HepG2 (cell line): Measurements from ENCODE around the gene AQP6. TPM values are rescaled to one million over a fixed set of nuclear protein-coding genes. Genes with fewer than 3 reads are reported as not detected.

Experiments
- ATAC-seq: fragments of 200-7000 bp; cut with Tn5 transposase; 3 replicates; pipeline ENCODE4 v1.9.1; 2020; ENCODE audit warnings: mild to moderate bottlenecking, moderate library complexity
- BruUV-seq: library from RNA; stranded (reverse); fragments of 400-500 nt; replicated peaks from 2 replicates; lab custom pipeline; 2021; lab: Mats Ljungman, UMichigan
- CTCF ChIA-PET: fragments of 300-600 bp; formaldehyde crosslinking; extraction: SDS; loops from one replicate; lab custom pipeline; 2021; ENCODE audit warnings: low total read pairs, inconsistent platforms, low intra/inter-chr PET ratio; lab: Yijun Ruan, JAX
- POLR2A ChIA-PET: fragments of 350-600 bp; sonication (Branson Sonifier 250); formaldehyde crosslinking; loops from one replicate; lab custom pipeline; 2020; ENCODE audit warnings: antibody characterized with exemption, inconsistent platforms; lab: Yijun Ruan, JAX
- DNase-seq: peaks from one replicate; pipeline ENCODE4 v3.0.0-alpha.2; 2015; ENCODE audit warnings: low spot score
- FAIRE-seq: peaks from 3 replicates; lab custom pipeline; 2011; peaks lifted over from hg19 to GRCh38; lab: Jason Lieb, UNC
- H2AFZ ChIP-seq: one replicate; pipeline ENCODE4 v1.6.1; 2011; ENCODE audit warnings: low read length, inconsistent platforms
- H3K27ac ChIP-seq: fragments of 300-600 bp; 3 replicates; pipeline ENCODE4 v1.8.0; 2011; ENCODE audit warnings: mixed run types, mild to moderate bottlenecking, mixed read lengths, low read length, inconsistent platforms; ENCODE audit not compliant: insufficient read depth; ENCODE audit errors: extremely low read length
- H3K27me3 ChIP-seq, 2 experiments: fragments of 200-600 bp in 1 of 2; 2 replicates in 1 of 2; 3 replicates in 1 of 2; pipeline versions ENCODE4 v1.6.0 to v1.8.0; 2011; ENCODE audit warnings: low read length in 2 of 2, mild to moderate bottlenecking in 2 of 2, moderate library complexity in 2 of 2, inconsistent platforms in 1 of 2; ENCODE audit not compliant: insufficient read depth in 2 of 2, control insufficient read depth in 1 of 2
- H3K36me3 ChIP-seq, 2 experiments: fragments of 200-600 bp in 1 of 2; replicated peaks in 1 of 2; 2 replicates in 1 of 2; 3 replicates in 1 of 2; pipeline versions ENCODE4 v1.5.1 to v1.8.0; 2011; ENCODE audit warnings: low read length in 2 of 2, inconsistent platforms in 1 of 2; ENCODE audit not compliant: insufficient read depth in 2 of 2, control insufficient read depth in 1 of 2
- H3K4me1 ChIP-seq: 2 replicates; pipeline ENCODE4 v1.5.1; 2012; ENCODE audit warnings: low read length, inconsistent platforms; ENCODE audit not compliant: insufficient read depth
- H3K4me2 ChIP-seq: 2 replicates; pipeline ENCODE4 v1.6.0; 2011; ENCODE audit warnings: low read depth, low read length, inconsistent platforms
- H3K4me3 ChIP-seq, 3 experiments: fragments of 200-600 bp in 1 of 3; sonication (generic), shearing (Covaris generic) in 1 of 3; replicated peaks in 1 of 3; 2 replicates each; pipeline ENCODE4 v1.5.1; 2011 to 2016; ENCODE audit warnings: low read length in 3 of 3, inconsistent platforms in 2 of 3, low read depth in 2 of 3, mild to moderate bottlenecking in 2 of 3, control low read depth in 1 of 3, mixed read lengths in 1 of 3; ENCODE audit not compliant: insufficient read depth in 1 of 3
- H3K79me2 ChIP-seq: one replicate; pipeline ENCODE4 v1.6.1; 2011; ENCODE audit warnings: low read length, inconsistent platforms; ENCODE audit not compliant: insufficient read depth
- H3K9ac ChIP-seq: 2 replicates; pipeline ENCODE4 v1.6.0; 2011; ENCODE audit warnings: mild to moderate bottlenecking, low read depth, low read length, inconsistent platforms; ENCODE audit not compliant: insufficient read depth
- H3K9me3 ChIP-seq: 2 replicates; pipeline ENCODE4 v1.5.1; 2012; ENCODE audit warnings: mild to moderate bottlenecking, low read length
- H4K20me1 ChIP-seq: 2 replicates; pipeline ENCODE4 v1.6.0; 2011; ENCODE audit warnings: inconsistent platforms, mild to moderate bottlenecking, low read length, moderate library complexity; ENCODE audit not compliant: insufficient read depth
- BHLHE40 ChIP-seq: IDR thresholded peaks from 2 replicates; pipeline ENCODE4 v1.6.1; 2011; ENCODE audit warnings: low read length, improper control_type of control experiment
- DMTF1 ChIP-seq: sonication (generic); formaldehyde crosslinking; IDR thresholded peaks from 2 replicates; pipeline ENCODE4 v1.4.0; 2020; ENCODE audit warnings: mild to moderate bottlenecking, missing genetic modification reagents
- ELF1 ChIP-seq: sonication (generic); formaldehyde crosslinking; IDR thresholded peaks from 2 replicates; pipeline ENCODE4 v1.4.0; 2020; ENCODE audit warnings: missing genetic modification reagents
- GMEB1 ChIP-seq: sonication (generic); formaldehyde crosslinking; IDR thresholded peaks from 2 replicates; pipeline ENCODE4 v1.5.1; 2020; ENCODE audit warnings: missing genetic modification reagents, mild to moderate bottlenecking, borderline replicate concordance
- ISL2 ChIP-seq: sonication (generic); formaldehyde crosslinking; IDR thresholded peaks from 2 replicates; pipeline ENCODE4 v1.5.0; 2020; ENCODE audit warnings: missing genetic modification reagents
- LBX2 ChIP-seq: sonication (generic); formaldehyde crosslinking; IDR thresholded peaks from 2 replicates; pipeline ENCODE4 v1.5.0; 2020; ENCODE audit warnings: missing genetic modification reagents, mild to moderate bottlenecking, borderline replicate concordance
- SOX13 ChIP-seq, 3 experiments: fragments of 450-650 bp in 1 of 3; sonication (generic) in 1 of 3; formaldehyde crosslinking in 1 of 3; IDR thresholded peaks in 2 of 3; conservative IDR thresholded peaks in 1 of 3; 2 replicates each; pipeline versions ENCODE4 v1.5.0 to v1.6.1; 2016 to 2020; ENCODE audit warnings: antibody characterized with exemption in 1 of 3, mild to moderate bottlenecking in 1 of 3, missing compliant biosample characterization in 1 of 3, missing genetic modification reagents in 1 of 3, moderate library complexity in 1 of 3
- ZBED4 ChIP-seq: sonication (generic); formaldehyde crosslinking; IDR thresholded peaks from 2 replicates; pipeline ENCODE4 v1.4.0; 2020; ENCODE audit warnings: missing genetic modification reagents, borderline replicate concordance
- ZNF564 ChIP-seq: sonication (generic); formaldehyde crosslinking; IDR thresholded peaks from 2 replicates; pipeline ENCODE4 v1.8.1; 2023; ENCODE audit warnings: mild to moderate bottlenecking, missing genetic modification reagents
- WGBS: methylation state at CpG from one replicate; pipeline ENCODE4 v1.1.6; 2017; ENCODE audit warnings: low lambda C conversion rate; 5-methylcytosine and 5-hydroxymethylcytosine counted together
- in situ Hi-C: cut with HindIII; loops from 2 replicates; pipeline ENCODE4 v1.10.0; 2017; ENCODE audit warnings: low pct_unique_long_range_greater_than_20kb; ENCODE audit not compliant: extremely low pct_ligation_motif_present
- intact Hi-C: fragments of 100-400 bp; cut with micrococcal nuclease; formaldehyde crosslinking; loops from one replicate; pipeline ENCODE4 v1.10.0; 2022; ENCODE audit not compliant: unreplicated experiment
- polyA plus RNA-seq, 8 experiments: library from polyadenylated mRNA; depleted of rRNA in 3 of 8; stranded (reverse) in 7 of 8; unstranded in 1 of 8; fragments of >200 nt; fragmentation: Illumina TruSeq in 4 of 8; extraction: Trizol in 4 of 8; gene quantifications; 2 replicates each; pipeline versions ENCODE4 v1.2.1 to v1.2.3, GENCODE V29; 2011 to 2016; ENCODE audit warnings: low read depth in 4 of 8, missing spikeins in 1 of 8, mixed read lengths in 1 of 8; ENCODE audit not compliant: insufficient read depth in 1 of 8
- total RNA-seq, 5 experiments: library from RNA; depleted of rRNA; stranded (reverse); fragments of >200 nt; fragmentation: Illumina TruSeq; extraction: Trizol; gene quantifications; 2 replicates each; pipeline ENCODE4 v1.2.3, GENCODE V29; 2016; ENCODE audit warnings: low read depth in 1 of 5

The AQP6 gene
- total and polyA plus RNA-seq, 2 of the 13 experiments (the other 11 are each of a cell fraction or from before 2014, with no cell fraction given): 0.32 to 1.3 TPM

- Histone ChIP-seq H3K9ac (no peak overlapping the region), H3K27ac (no peak overlapping the region), H3K4me1 (no peaks in the 10 kb centered on the region), H3K9me3 (no peaks in the 10 kb centered on the region), H3K36me3 (no peaks in the 10 kb centered on the region), H2AFZ (no peak overlapping the region), H4K20me1 (no peaks in the 10 kb centered on the region), H3K27me3 (peaks cover 6 to 40% of the 10 kb centered on the region in 2 experiments), H3K4me3 (no peak overlapping the region), H3K4me2 (no peak overlapping the region), H3K79me2 (no peaks in the 10 kb centered on the region)
- CTCF ChIA-PET: no interaction called here
- intact Hi-C loops (no loop called here), in situ Hi-C loops (no loop called here)
- BruUV-seq: no TSS peak
- WGBS: 39% methylated on average over 4 of the region's 4 CpGs
- FAIRE-seq (no peak), DNase-seq (no peak), ATAC-seq (no peak)
- POLR2A ChIA-PET: no interaction called here
- no peak for TF ChIP-seq ZNF564 (CRISPR knock-in tag)
- no peak for TF ChIP-seq BHLHE40
- no peak for TF ChIP-seq DMTF1
- no peak for TF ChIP-seq SOX13 (IDR thresholded peaks at IDR 0.05)
- no peak for TF ChIP-seq SOX13 (CRISPR knock-in tag; conservative IDR thresholded peaks at IDR 0.05 in 1 of 2, IDR thresholded peaks at IDR 0.05 in 1 of 2)
- TF ChIP-seq ELF1 (CRISPR knock-in tag): no peak
- no peak for TF ChIP-seq ZBED4 (CRISPR knock-in tag)
- no peak for TF ChIP-seq GMEB1 (CRISPR knock-in tag)
- TF ChIP-seq LBX2 (CRISPR knock-in tag): no peak
- TF ChIP-seq ISL2 (CRISPR knock-in tag): no peak
Measured at GRCh38 chr12:49953151-49953550, 19.6 kb upstream of the AQP6 start.
